LHCN-M2 (cell line): Measurements from ENCODE around the gene FFAR3. TPM values are rescaled to one million over a fixed set of nuclear protein-coding genes. Genes with fewer than 3 reads are reported as not detected.
A peak's percentile ranks its signal among the peaks of the same experiment; 100 is the strongest.
"Not testable (repeated sequence)": the region's sequence is repeated elsewhere in the genome, so short reads cannot be mapped to it uniquely, and the experiment has no call there.

Experiments
- DNase-seq: peaks from one replicate; pipeline ENCODE4 v3.0.0-alpha.2; 2012; ENCODE audit warnings: low read depth
- total RNA-seq: library from RNA; depleted of rRNA; stranded (reverse); fragments of >200 nt; gene quantifications from 2 replicates; pipeline ENCODE4 v1.2.3, GENCODE V29; 2014; rRNA removed

The FFAR3 gene
- total RNA-seq, 1 experiment from 2014 or later, result not detected

GRCh38 chr19:35401416-35401815 lies 43.2 kb downstream of the FFAR3 start:
- DNase-seq, result not testable (repeated sequence)

GRCh38 chr19:35403116-35403760 lies 45.0 kb downstream of the FFAR3 start:
- DNase-seq, result no peak

GRCh38 chr19:35404879-35405622 lies 46.8 kb downstream of the FFAR3 start:
- peak; percentile 81 for DNase-seq

- DNase-seq, result no peak
Observed at GRCh38 chr19:35407619-35408018, 49.4 kb downstream of the FFAR3 start.

- DNase-seq, result no peak
Observed at GRCh38 chr19:35408284-35409171, 50.3 kb downstream of the FFAR3 start.

- DNase-seq, result no peak
Observed at GRCh38 chr19:35409191-35409590, 50.9 kb downstream of the FFAR3 start.

Other genes starting within 250 kb of the FFAR3 start
- gene FXYD3, start 242.6 kb upstream of the FFAR3 start, total RNA-seq, result not detected in 2 replicates
- gene LGI4, start 223.4 kb upstream of the FFAR3 start, total RNA-seq, result not detected in 2 replicates
- not detected in 2 replicates for gene FXYD1, start 219.6 kb upstream of the FFAR3 start, total RNA-seq
- gene FXYD7, start 215.2 kb upstream of the FFAR3 start, total RNA-seq, result not detected in 2 replicates
- 82.0 and 89.8 TPM in 2 replicates for gene FXYD5, start 203.7 kb upstream of the FFAR3 start, total RNA-seq
- gene FAM187B, start 129.7 kb upstream of the FFAR3 start, total RNA-seq, result not detected in 2 replicates
- 1.7 and 2.6 TPM in 2 replicates for gene LSR, start 109.5 kb upstream of the FFAR3 start, total RNA-seq
- 82.3 and 86.1 TPM in 2 replicates for gene USF2, start 89.5 kb upstream of the FFAR3 start, total RNA-seq
- gene HAMP, start 75.9 kb upstream of the FFAR3 start, total RNA-seq, result not detected in 2 replicates
- not detected in 2 replicates for gene MAG, start 66.3 kb upstream of the FFAR3 start, total RNA-seq
- gene CD22, start 29.3 kb upstream of the FFAR3 start, total RNA-seq, result 1.0 and 2.2 TPM in 2 replicates
- not detected in 2 replicates for gene FFAR1, start 10.6 kb upstream of the FFAR3 start, total RNA-seq
- not detected in 2 replicates for gene GPR42, start 12.6 kb downstream of the FFAR3 start, total RNA-seq
- gene FFAR2, start 89.8 kb downstream of the FFAR3 start, total RNA-seq, result not detected in 2 replicates
- gene KRTDAP, start 132.0 kb downstream of the FFAR3 start, total RNA-seq, result not detected in 2 replicates
- gene DMKN, start 155.2 kb downstream of the FFAR3 start, total RNA-seq, result 0.29 and 1.1 TPM in 2 replicates
- gene SBSN, start 169.9 kb downstream of the FFAR3 start, total RNA-seq, result 0.77 TPM in 1 of 2 replicates, not detected in the other
- gene GAPDHS, start 175.0 kb downstream of the FFAR3 start, total RNA-seq, result not detected in 2 replicates
- 106 and 114 TPM in 2 replicates for gene TMEM147, start 187.2 kb downstream of the FFAR3 start, total RNA-seq
- gene ATP4A, start 205.2 kb downstream of the FFAR3 start, total RNA-seq, result not detected in 2 replicates
- gene PMIS2, start 227.7 kb downstream of the FFAR3 start, total RNA-seq, result not detected in 2 replicates